NOMO-1 treated with dmso at 0.1 percent for 144 hours (cell line): ENCODE data around the gene ZNF844.
"Not testable (repeated sequence)": the region's sequence is repeated elsewhere in the genome, so short reads cannot be mapped to it uniquely, and the experiment has no call there.

Source experiments
- DNase-seq: peaks from one replicate; lab custom pipeline; 2025; ENCODE audit not compliant: unreplicated experiment; lab: John Stamatoyannopoulos, UW

The ZNF844 gene

DNA sequence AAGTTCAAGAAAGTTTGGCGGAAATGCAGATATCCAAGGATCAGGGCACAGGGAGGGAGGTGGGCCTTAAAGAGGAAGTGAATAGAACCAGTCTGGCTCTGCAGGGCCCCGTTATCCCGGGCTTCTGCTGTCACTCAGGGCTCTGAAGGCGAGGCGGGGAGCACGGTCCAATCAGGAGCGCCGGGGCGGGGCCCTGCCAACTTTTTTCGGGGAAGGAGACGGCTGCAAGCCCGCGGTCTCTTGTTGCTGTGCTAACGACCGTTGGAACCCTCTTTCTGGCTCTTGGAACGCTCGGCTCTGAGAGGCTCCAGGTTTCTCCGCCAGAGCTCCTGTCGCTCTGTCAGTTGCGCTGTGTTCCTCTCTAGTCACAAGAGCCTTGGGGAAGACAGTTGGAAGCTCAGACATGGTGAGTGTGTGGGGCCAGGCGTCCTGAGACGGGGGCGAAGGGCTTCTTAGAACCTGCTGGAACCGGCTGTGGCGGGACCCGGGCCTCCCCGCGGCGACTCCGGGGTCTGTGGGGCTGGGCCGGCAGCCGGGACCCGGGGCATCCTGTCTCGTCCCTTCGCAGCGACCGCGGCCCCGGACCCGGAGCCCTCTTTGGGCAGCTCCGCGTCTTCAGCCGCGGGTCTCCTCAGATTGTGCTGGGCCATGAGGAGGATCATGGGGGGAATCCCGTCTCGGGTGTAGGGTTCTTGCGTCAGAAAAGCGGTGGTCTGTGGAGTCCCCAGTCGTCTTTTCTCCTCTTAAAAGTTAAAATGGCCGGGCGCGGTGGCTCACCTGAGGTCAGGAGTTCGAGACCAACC lies 27.7 kb downstream of the ZNF844 start:
- no peak for DNase-seq

DNA sequence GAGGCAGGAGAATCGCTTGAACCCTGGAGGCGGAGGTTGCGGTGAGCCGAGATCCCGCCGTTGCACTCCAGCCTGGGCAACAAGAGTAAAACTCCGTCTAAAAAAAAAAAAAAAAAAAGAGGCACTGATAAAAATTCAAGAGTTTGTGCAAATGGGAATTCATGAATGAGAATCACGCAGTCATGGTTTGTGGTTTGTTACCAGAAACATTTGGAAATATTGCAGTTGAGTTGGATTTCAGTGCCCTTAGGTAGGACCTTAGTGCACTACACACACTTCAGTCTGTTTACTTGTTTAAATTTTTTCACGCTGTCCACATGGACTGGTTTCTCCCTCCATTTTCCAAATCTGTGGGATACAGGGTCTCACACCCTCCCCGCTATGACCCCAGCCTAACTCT lies 28.4 kb downstream of the ZNF844 start:
- DNase-seq, result no peak

DNA sequence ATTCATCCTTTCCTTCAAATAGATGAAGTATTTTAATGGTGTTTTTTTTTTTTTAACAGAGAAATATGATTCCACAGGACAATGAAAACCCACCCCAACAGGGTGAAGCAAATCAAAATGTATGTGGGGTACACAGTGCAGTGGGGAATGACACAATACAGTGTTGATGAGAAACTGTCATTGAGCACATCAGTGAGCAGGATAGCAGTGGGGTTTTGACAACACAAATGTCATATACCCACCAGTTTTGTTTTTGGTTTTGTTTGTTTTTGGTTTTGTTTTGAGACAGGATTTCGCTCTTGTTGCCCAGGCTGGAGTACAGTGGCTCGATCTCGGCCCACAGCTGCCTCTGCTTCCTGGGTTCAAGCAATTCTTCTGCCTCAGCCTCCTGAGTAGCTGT lies 29.2 kb downstream of the ZNF844 start:
- DNase-seq, result no peak

DNA sequence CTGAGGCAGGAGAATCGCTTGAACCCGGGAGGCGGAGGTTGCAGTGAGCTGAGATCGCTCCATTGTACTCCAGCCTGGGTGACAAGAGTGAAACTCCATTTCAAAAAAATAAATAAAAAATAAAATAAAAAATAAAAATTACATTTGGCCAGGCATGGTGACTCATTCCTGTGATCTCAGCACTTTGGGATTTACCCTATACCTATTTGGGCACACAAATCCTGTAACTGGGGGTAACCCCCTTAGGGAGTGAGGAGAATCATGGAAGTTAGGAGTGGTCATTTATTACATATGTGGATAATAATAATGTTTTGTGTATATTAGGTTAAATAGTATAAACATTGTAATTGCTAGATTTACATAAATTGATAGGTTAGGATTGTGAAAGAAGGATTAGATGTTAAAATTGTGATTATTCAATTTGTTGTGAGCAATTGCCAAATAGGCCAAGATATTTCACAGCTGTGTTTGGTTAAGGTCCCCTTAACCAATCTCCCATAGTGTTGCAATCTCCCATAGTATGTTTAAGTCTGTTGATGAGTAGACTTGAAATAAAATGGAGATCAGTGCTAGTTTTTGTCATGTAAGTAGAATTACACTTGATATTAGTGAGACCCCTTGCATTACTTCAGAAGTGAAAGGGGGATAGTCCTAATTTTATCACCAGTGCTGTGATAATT lies 30.7 kb downstream of the ZNF844 start:
- DNase-seq, result no peak

GRCh38 chr19:12098040-12098439 lies 33.5 kb downstream of the ZNF844 start:
- no peak for DNase-seq

DNA sequence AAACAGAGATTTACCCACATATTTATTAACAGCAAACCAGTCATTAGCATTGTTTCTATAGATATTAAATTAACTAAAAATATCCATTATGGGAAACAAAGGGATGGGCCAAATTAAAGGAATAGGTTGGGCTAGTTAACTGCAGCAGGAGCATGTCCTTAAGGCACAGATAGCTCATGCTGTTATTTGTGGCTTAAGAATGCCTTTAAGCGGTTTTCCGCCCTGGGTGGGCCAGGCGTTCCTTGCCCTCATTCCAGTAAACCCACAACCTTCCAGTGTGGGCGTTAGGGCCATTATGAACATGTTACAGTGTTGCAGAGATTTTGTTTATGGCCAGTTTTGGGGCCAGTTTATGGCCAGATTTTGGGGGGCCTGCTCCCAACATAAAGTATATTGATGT lies 39.4 kb downstream of the ZNF844 start:
- DNase-seq, result not testable (repeated sequence)

GRCh38 chr19:12111176-12111575 lies 46.6 kb downstream of the ZNF844 start:
- no peak for DNase-seq

- no peak for DNase-seq
Observed at GRCh38 chr19:12111943-12112637, 47.6 kb downstream of the ZNF844 start.

DNA sequence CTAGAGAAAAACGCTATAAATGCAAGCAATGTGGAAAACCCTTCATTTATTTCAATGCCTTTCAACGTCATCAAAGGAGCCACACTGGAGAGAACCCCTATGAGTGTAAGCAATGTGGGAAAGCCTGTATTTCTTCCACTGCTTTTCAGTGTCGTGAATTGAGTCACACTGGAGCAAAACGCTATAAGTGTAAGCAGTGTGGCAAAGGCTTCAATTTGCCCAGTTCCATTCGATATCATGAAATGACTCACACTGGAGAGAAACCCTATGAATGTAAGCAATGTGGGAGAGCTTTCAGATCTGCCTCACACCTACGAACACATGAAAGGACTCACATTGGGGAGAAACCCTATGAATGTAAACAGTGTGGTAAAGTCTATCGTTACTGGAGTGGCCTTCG lies 48.2 kb downstream of the ZNF844 start:
- DNase-seq, result no peak

GRCh38 chr19:12113121-12113520 lies 48.6 kb downstream of the ZNF844 start:
- no peak for DNase-seq

DNA sequence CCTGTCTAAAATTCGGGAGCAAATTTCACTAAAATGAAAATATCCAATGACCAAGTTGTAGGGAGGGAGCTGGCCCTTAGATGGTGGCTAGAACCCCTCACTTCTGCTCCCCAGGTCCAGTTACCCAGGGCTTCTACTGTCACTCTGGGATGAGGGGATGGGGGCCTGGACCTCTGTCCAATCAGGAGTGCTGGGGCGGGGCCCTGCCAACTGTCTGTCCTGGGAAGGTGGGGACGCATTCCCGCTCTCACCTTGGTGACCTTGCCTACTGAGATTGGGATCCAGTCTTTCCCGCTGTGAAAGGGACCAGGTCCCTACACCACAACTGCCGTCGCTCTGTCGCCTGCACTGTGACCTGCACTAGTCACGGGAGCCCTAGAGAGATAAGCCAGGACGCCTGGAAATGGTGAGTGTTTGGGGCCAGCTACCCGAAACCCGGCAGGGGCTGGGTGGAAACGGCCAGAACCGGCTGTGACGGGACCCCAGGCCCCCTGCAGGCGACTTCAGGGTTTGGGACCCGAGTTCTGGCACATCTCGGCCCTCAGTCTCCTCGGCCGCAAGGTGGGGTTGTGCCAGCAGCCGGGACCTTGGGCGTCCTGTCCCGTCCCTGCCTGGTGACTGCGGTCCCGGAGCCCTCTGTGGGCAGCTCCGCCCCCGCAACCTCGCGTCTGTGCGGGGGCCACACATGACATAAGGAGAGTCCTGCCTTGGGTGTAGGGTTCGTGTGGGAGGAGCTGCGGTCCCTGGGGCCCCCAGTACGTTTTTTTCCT lies 52.9 kb downstream of the ZNF844 start:
- DNase-seq, result no peak

DNA sequence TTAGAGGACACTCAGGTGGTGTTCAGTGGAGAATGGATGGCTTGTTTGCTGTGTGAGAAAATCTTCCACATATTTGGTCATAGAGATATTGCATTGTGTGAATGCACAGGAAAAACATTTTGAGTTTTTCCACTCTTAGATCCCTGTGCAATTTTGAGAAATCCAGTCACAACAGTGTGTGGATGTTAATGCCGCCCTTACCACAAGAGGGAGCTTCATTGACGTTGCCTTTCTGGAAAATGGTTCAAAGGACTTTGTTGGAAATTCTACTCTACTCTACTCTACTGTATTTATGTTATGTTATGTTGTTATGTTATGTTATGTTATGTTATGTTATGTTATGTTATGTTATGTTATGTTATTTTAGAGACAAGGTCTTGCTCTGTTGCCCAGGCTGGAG lies 62.2 kb downstream of the ZNF844 start:
- DNase-seq, result no peak
